GM21447 (cell line): ENCODE data around the gene CLPTM1L.

Experiments used
- ATAC-seq: cut with Tn5 transposase; IDR thresholded peaks from one replicate; pipeline ENCODE4 v1.9.1; 2021; ENCODE audit not compliant: unreplicated experiment

CLPTM1L gene

GRCh38 chr5:1316588-1317340 is 28.1 kb downstream of the CLPTM1L start:
- ATAC-seq, result no peak

GRCh38 chr5:1315709-1316587 is 29.0 kb downstream of the CLPTM1L start:
- peak; percentile 52 for ATAC-seq

- peak; percentile 2 for ATAC-seq
Measured at GRCh38 chr5:1315018-1315708, 29.7 kb downstream of the CLPTM1L start.

GRCh38 chr5:1314564-1314982 is 30.3 kb downstream of the CLPTM1L start:
- ATAC-seq, result no peak

GRCh38 chr5:1312993-1313833 is 31.7 kb downstream of the CLPTM1L start:
- ATAC-seq, result peak; percentile 77

- ATAC-seq, result no peak
Measured at GRCh38 chr5:1312206-1312605, 32.7 kb downstream of the CLPTM1L start.

GRCh38 chr5:1311439-1312055 is 33.4 kb downstream of the CLPTM1L start:
- ATAC-seq, result no peak

- no peak for ATAC-seq
Measured at GRCh38 chr5:1310118-1310517, 34.8 kb downstream of the CLPTM1L start.

- ATAC-seq, result no peak
Measured at GRCh38 chr5:1304033-1304432, 40.9 kb downstream of the CLPTM1L start.

GRCh38 chr5:1302258-1302657 is 42.6 kb downstream of the CLPTM1L start:
- ATAC-seq, result no peak

GRCh38 chr5:1300581-1301083 is 44.3 kb downstream of the CLPTM1L start:
- ATAC-seq, result no peak

- no peak for ATAC-seq
Measured at GRCh38 chr5:1299961-1300360, 44.9 kb downstream of the CLPTM1L start.

- ATAC-seq, result no peak
Measured at GRCh38 chr5:1299511-1299850, 45.4 kb downstream of the CLPTM1L start.

- no peak for ATAC-seq
Measured at GRCh38 chr5:1298723-1299510, 46.0 kb downstream of the CLPTM1L start.

- no peak for ATAC-seq
Measured at GRCh38 chr5:1298067-1298551, 46.8 kb downstream of the CLPTM1L start.

GRCh38 chr5:1297243-1297642 is 47.7 kb downstream of the CLPTM1L start:
- ATAC-seq, result no peak

GRCh38 chr5:1295650-1296037 is 49.3 kb downstream of the CLPTM1L start:
- no peak for ATAC-seq

- ATAC-seq, result no peak
Measured at GRCh38 chr5:1294835-1295649, 49.9 kb downstream of the CLPTM1L start, which contains the start of gene TERT. TSS of gene TERT (minus strand) at chr5:1295068. CDS start at chr5:1294989, 79 bp downstream.
